Mucosa of descending colon (tissue), 3 donors: ENCODE results near the gene FDXR. TPM values are rescaled to one million over a fixed set of nuclear protein-coding genes. Genes with fewer than 3 reads are reported as not detected.

Experiments used
- ATAC-seq: fragments of 200-7000 bp; cut with Tn5 transposase; one replicate; pipeline ENCODE4 v1.9.1; 2020; ENCODE audit warnings: mild to moderate bottlenecking, moderate library complexity
- DNase-seq, 3 donors: peaks; one replicate each; pipeline ENCODE4 v3.0.0-alpha.2; 2020
- H3K36me3 ChIP-seq: fragments of 200-600 bp; one replicate; pipeline ENCODE4 v1.8.0; 2021; ENCODE audit warnings: low read depth, mild to moderate bottlenecking
- H3K4me1 ChIP-seq: fragments of 200-600 bp; one replicate; pipeline ENCODE4 v1.8.0; 2021; ENCODE audit warnings: low read depth, mild to moderate bottlenecking
- H3K4me3 ChIP-seq: fragments of 200-600 bp; one replicate; pipeline ENCODE4 v1.8.0; 2021; ENCODE audit warnings: mild to moderate bottlenecking
- H3K9me3 ChIP-seq: fragments of 200-600 bp; one replicate; pipeline ENCODE4 v1.8.0; 2021; ENCODE audit warnings: mild to moderate bottlenecking
- intact Hi-C, 2 donors: fragments of 100-400 bp; cut with DNase I in 1 of 2; cut with micrococcal nuclease in 1 of 2; formaldehyde crosslinking; loops; one replicate each; pipeline versions ENCODE4 v1.11.0 to v1.11.1; 2022; cut with DNase I, micrococcal nuclease
- total RNA-seq, 3 donors: library from RNA; stranded (reverse); fragmentation: NEBNext Ultra II Directional in 2 of 3; extraction: Animal tissue kit (Norgen Biotek cat#: 25700) in 2 of 3; gene quantifications; one replicate each; pipeline versions ENCODE4 v1.2.1 to v1.2.4, GENCODE V29; 2021 to 2023
- TF ChIP-seq, protein P1 (sequence below): fragments of 200-600 bp; IDR thresholded peaks from one replicate; pipeline ENCODE4 v1.8.0; 2022; ENCODE audit warnings: antibody characterized with exemption, mild to moderate bottlenecking
- donor health status: DM: no; HTN: no; CAD: no; lungs with moderate emphysema.
- donor health status: DM: no; HTN: no; CAD: no.
- donor health status: DM: no; HTN: yes; CAD: no.

Gene FDXR
- total RNA-seq, 3 donors from 2014 or later: 10.6 to 14.8 (median 12.0) TPM

DNA sequence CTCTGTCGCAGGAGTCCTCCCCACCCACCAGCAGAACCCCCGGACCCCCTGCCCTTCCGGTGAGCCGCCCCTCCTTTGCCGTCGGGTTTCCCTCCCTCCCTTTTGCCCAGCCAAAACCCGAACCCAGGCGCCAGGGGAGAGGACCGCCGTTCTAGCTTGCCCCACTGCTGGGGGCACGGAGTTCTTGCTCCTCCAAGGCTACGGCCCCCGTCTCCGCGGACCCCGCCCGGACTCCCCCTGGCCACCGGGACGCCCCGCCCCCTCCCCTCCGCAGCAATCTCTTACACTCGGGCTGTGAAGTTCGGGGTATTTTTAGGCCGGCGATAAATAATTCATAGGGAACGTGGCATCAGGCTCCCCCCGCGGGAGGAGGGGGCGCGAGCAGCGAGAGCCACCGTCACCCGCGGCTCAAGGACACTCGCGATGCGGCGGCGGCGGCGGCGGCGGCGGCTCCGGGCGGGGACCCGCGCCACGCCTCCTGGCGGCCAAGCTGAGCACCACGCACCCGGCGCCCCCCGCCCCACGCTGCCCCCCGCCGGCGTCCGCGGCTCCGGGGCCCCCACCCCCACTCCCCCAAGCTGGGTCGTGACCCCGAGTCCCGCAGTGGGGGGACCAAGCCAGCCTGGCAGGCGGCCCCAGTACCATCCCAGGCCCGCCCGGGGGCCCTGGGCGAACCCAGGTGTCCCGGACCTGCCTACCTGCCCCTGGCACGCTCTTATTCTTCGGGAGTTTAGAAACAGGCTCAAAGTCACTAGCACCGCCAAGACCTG, 13.2 kb downstream of the FDXR start, which contains the start of gene GRIN2C:
TSS of gene GRIN2C (minus strand) at position 427 of the 770 bp plus-strand sequence. CDS start 4,793 bp downstream, outside the sequence.
- no peak within 1 kb of the TSS for H3K4me3 ChIP-seq
- intact Hi-C loops: loop anchor here (5.0 kb wide), 2 partner anchors 67 to 117 kb away; no protein-coding TSS in a partner anchor
- no peak for DNase-seq
- H3K36me3 ChIP-seq: no peaks in the 10 kb centered on the region
- TF ChIP-seq, protein P1, sequence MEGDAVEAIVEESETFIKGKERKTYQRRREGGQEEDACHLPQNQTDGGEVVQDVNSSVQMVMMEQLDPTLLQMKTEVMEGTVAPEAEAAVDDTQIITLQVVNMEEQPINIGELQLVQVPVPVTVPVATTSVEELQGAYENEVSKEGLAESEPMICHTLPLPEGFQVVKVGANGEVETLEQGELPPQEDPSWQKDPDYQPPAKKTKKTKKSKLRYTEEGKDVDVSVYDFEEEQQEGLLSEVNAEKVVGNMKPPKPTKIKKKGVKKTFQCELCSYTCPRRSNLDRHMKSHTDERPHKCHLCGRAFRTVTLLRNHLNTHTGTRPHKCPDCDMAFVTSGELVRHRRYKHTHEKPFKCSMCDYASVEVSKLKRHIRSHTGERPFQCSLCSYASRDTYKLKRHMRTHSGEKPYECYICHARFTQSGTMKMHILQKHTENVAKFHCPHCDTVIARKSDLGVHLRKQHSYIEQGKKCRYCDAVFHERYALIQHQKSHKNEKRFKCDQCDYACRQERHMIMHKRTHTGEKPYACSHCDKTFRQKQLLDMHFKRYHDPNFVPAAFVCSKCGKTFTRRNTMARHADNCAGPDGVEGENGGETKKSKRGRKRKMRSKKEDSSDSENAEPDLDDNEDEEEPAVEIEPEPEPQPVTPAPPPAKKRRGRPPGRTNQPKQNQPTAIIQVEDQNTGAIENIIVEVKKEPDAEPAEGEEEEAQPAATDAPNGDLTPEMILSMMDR: no peak
- H3K4me1 ChIP-seq: peaks cover 20% of the 10 kb centered on the region
- no peak for ATAC-seq
- H3K9me3 ChIP-seq: no peaks in the 10 kb centered on the region

DNA sequence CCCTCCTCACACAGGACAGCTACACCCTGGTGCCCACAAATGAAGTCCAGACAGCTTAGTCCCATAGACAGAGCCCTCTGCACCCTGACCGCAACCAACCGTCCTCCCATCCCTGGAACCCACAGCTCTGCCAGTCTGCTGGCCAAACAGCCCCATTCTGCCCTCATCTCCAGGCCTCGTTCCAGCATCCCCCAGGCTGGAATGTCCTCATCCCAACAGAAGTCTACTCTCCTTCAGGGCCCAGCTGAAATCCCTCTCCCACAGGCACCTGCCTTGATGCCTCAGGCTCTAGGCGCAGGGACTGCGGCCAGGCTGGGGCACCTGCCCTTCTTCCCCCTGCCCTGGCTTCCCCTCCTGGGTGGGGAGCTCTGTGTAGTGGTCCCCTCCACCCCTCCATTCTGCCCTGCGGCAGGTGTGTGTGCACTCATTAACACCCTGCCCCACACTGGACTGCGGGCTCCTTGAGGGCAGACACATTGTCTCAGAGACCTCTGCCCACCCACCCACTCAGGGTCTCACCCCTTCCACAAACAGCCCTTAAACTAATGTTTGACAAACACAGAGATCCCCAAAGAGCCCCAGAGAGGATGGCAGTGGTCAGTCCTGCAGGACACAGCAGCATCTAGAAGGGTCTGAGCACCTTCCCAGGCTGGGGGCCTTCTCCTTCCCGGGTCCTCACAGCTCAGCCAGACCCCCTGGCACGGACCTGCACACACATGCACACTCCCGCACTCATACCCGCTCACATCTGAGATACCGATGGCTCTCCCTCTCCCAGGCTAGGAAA, 13.9 kb downstream of the FDXR start:
- Histone ChIP-seq H3K9me3 (no peaks in the 10 kb centered on the region), H3K36me3 (no peaks in the 10 kb centered on the region), H3K4me3 (no peak overlapping the region), H3K4me1 (peaks cover 20% of the 10 kb centered on the region)
- intact Hi-C loops: no loop called here
- TF ChIP-seq, protein P1: no peak
- DNase-seq: no peak
- no peak for ATAC-seq

DNA sequence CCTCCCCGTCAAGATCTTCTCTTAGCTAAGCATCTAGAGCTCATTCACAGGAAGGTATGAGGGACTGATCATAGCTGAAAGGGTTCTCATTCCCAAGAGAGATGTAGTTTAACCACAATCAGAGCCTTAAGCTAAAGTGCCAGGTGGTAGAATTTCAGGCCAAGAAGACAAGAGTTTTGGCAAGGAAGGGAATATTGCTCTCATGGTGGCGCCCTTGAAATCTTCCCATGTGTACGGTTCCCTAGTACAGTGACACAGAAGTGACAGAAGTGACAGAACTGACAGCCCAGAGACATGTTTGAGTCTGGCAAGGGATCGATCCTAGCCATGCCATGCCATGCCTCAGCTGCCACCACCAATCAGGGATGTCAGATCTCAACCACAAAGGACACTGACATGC, 15.6 kb downstream of the FDXR start:
- Histone ChIP-seq H3K4me3 (no peak overlapping the region), H3K4me1 (peaks cover 19% of the 10 kb centered on the region), H3K9me3 (no peaks in the 10 kb centered on the region), H3K36me3 (no peaks in the 10 kb centered on the region)
- intact Hi-C loops: no loop called here
- ATAC-seq (no peak), DNase-seq (no peak)
- TF ChIP-seq, protein P1: no peak

DNA sequence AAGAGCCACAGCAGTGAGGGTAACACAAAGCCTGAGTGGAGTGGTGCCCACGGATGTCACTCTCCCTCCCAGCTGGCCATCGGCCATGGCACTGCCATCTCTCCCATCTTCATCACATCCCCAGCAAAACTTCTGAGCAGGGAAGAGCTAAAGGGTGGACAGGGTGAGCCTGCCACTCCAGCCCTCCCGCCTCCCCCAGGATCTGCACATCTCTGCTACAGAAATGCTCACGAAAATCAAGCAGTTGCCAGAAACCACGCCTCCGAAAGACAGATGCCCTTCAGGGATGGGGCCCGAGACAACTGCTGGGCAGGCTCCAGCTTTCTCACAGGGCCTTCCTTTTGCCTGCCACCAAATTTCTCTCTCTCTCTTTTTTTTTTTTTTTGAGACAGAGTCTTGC, 16.7 kb downstream of the FDXR start:
- Histone ChIP-seq H3K9me3 (no peaks in the 10 kb centered on the region), H3K4me1 (peaks cover 16% of the 10 kb centered on the region), H3K36me3 (no peaks in the 10 kb centered on the region), H3K4me3 (no peak overlapping the region)
- DNase-seq: no peak
- TF ChIP-seq, protein P1: no peak
- intact Hi-C loops: no loop called here
- ATAC-seq: no peak

DNA sequence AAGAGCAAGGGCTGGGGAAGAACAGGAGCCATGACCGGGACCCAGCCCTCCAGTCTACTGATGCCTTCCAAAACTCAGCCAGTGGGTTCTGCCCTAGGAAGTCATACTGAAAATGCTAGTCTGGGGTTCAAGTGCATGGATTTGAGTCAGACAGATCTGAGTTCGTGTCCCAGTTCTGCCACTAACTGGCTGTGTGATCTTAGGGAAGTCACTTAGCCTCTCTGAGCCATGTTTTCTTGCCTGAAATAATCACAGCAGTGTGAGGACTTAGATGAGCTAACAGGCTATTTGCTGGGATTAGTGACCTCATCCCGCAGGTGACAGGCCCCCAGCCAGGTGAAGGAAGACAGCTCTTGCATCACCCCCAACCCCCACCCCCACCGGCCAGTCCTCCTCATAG, 17.5 kb downstream of the FDXR start:
- H3K4me3 ChIP-seq: no peak overlapping the region
- ATAC-seq (no peak), DNase-seq (no peak)
- intact Hi-C loops: no loop called here
- TF ChIP-seq, protein P1: no peak
- H3K36me3 ChIP-seq: no peaks in the 10 kb centered on the region
- no peaks in the 10 kb centered on the region for H3K9me3 ChIP-seq
- peaks cover 8% of the 10 kb centered on the region for H3K4me1 ChIP-seq
